ENCODE results near the gene RASL12. TPM values are rescaled to one million over a fixed set of nuclear protein-coding genes. Genes with fewer than 3 reads are reported as not detected.
"Not testable (repeated sequence)": the region's sequence is repeated elsewhere in the genome, so short reads cannot be mapped to it uniquely, and the experiment has no call there.

The RASL12 gene
- total RNA-seq, 2 donors from 2014 or later: not detected

DNA sequence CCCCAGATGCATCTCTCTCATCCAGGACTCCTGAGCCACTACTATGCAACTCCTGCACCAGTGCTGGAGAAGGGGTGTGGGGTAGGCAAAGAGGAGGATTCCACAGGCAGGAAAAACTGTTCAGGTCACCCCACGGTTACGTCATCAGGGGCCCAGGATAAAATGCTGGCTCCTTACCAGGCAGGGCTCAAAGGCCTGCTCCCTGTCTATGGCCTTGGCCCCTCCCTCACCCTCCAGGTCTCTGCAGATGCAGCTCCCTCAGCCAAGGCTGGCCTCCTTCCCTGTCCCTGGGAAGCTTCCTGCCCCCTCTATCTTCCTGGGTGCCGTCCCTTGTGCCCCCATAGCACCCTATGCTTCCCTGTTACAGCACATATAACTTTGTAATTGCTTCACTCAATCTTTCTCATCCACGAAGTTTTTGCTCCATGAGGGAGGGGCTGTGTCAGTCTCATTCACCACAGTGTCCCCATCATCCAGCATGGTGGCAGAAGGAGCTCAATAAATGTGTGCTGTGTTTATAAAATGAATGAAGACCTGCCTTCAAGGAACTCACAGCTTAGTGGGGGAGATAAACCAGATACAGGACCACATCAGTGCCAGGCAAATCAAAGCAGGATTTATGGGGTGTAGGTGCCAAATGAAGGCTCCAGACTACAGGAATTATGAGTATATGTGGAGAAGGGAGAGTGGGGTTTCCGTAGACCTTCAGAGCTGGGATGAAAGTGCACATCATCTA, 27.4 kb upstream of the RASL12 start:
- no peaks in the 10 kb centered on the region for H3K36me3 Mint-ChIP-seq

DNA sequence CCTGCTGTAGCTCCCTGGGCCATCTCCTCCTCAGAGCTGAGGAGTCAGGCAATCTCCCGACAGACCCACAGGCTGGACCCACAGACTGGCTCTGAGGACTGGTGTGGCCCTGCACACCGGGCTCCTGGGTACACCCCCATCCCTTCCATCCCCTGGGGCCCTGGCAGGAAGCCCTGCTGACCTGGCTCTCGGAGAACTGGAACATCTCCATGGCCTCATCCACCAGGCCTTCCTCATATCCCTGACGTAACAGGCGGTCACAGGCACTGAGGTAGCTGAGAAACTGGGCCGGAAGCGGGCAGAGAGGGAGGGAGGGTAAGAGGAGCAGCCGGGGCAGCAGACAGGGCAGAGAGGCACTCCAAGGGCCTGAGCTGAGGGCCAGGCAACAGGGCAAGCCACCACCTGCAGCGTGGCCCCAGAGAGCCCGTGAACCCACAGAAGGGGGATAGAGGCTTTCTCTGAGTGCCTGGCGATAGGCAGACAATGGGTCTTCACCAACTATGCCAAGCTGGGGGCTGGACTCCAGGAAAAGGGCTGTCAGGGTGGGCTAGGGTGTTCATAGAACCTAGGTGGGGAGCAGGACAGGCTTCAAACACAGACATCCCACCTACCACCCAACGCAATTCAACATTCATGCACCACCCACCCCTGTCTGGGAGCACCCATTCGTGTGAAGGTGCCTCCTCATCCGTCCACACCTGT, 26.7 kb upstream of the RASL12 start:
- H3K27ac Mint-ChIP-seq: peak overlapping the region in 1 of 2 donors; percentile 60
- DNase-seq (ENCODE audit: low spot score in 2 of 2) (no peak), ATAC-seq (no peak)
- H3K36me3 Mint-ChIP-seq: no peaks in the 10 kb centered on the region
- H3K9me3 Mint-ChIP-seq: no peaks in the 10 kb centered on the region

More for the DNA sequence above, 27.4 kb upstream of the RASL12 start:
- ATAC-seq (no peak), DNase-seq (ENCODE audit: low spot score in 2 of 2) (no peak)
- Mint-ChIP-seq H3K9me3 (no peaks in the 10 kb centered on the region), H3K27ac (peak overlapping the region in 1 of 2 donors; percentile 48)

DNA sequence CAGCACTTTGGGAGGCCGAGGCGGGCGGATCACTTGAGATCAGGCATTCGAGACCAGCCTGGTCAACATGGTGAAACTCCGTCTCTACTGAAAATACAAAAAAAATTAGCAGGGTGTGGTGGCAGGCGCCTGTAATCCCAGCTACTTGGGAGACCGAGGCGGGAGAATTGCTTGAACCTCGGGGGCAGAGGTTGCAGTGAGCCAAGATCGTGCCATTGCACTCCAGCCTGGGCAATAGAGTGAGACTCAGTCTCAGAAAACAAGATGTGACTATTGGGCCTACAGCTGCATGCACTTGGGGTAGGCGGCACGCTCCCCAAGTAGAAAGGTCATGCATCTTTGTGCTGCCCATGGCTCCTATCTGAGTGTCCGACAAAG, 26.0 kb upstream of the RASL12 start:
- ATAC-seq; DNase-seq (ENCODE audit: low spot score in 2 of 2); H3K36me3 Mint-ChIP-seq; H3K9me3 Mint-ChIP-seq: not testable (repeated sequence)
- H3K27ac Mint-ChIP-seq: peak overlapping the region; percentile 18 to 81

DNA sequence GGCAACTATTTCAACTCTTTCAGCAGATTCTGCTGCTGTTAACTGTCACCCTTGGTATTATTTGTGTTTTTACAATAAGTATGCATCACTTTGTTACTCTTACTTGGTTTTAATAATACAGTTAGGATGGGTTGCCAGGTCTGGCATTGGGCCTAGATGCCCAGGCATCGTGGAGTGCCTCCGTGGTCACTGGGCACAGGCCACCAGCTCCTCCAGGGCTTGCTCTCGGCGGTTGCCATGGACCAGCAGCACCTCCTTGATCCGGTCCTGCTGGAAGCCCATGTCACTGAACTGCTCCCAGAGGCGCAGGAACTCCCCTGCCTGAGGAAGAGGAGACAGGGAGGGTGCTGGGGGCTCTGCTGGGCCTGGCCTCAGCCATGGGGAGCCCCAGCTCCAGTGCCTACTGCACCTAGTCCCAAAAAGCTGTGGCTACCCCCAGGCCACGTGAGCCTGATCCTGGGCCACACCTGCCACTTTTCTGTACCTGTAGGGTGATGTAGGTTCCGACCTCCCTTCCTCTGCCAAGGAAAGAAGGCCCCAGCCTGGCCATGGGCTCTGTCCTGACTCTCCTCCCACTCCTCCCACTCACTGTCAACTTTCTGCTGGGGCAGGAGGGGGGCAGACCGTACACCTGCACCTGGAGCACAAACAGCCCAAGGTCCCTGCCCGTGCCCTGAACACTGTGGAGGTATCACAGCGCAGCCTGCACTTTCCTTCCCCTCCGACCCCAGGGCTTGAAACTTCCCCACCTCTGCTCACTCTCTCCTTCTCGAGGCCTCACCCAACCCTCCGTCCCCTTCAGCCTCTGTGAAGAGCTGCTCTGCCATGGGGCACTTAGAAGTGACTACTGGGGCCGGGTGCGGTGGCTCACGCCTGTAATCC, 25.4 kb upstream of the RASL12 start:
- H3K27ac Mint-ChIP-seq: peak overlapping the region; percentile 18 to 81
- H3K36me3 Mint-ChIP-seq: no peaks in the 10 kb centered on the region
- ATAC-seq (no peak), DNase-seq (ENCODE audit: low spot score in 2 of 2) (no peak)
- H3K9me3 Mint-ChIP-seq: no peaks in the 10 kb centered on the region

DNA sequence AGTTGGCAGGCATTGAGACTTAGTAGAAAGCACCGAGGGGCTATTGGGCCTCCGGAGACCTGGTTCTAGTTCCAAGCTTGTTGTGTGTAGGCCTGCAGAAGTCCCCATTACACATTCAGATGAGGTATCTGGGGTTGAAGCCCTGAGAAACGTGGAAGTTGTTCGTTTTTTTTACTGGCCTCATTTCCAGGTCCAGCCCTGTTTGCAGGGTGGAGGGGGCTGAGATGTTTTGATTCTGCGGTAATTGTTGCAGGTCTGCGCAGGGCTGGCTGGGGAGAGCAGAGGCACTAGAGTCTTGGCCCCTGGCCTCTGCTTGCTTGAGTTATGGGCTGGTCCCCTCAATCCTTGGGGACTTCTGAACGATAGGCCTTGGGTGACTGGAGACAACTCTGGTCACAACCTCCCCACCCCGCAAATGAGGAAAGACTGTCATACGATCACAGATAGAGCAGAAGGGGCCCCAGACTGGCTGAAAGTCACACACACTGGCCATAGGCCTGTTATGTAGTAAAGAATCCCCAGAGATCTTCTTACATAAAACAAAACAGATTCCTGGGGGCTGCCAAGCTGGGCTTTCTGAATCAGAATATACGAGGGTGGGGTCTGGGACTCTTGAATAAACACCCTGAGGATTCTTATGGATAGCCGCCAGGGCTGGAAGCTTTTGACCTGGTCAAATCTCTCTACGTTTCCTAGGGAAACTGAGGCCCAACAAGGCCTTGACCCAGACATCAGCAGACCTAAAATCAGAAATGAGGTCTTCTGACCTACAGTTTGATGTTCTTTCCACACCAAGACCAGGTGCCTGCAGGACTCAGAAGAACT, 24.4 kb upstream of the RASL12 start:
- Mint-ChIP-seq H3K36me3 (no peaks in the 10 kb centered on the region), H3K9me3 (no peaks in the 10 kb centered on the region)
- no peak for ATAC-seq

DNA sequence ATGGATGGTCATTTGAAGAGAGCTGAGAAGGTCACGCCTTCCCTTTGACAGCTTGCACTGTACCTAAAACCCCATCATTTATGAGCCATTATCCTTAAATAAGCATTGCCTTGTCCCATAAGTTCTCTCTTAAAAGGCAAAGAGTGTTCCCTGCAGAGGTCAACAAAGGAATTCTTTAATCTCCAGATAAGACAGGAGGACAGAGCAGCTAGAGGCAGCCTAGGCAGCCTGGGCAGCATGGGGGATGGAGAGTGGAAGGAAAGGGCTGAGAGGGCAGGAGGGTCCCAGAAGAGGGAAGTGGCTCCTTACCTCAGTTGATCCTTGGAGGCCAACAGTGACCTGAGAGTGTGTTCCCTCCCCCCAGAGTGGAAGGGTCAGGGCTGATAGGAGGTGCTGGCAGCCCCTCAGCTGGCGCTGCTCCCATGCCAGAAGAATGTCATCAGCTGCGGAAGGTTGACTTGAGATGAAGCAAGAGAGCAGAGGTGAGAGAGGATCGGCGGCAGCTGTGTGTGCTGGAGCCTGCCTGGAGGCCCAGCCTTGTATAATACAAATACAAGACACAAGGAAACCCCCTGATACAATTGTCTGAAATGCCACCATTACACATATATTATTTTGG, 21.5 kb upstream of the RASL12 start:
- H3K9me3 Mint-ChIP-seq: no peaks in the 10 kb centered on the region
- H3K27ac Mint-ChIP-seq: no peak overlapping the region
- DNase-seq (ENCODE audit: low spot score in 2 of 2) (no peak), ATAC-seq (no peak)
- H3K36me3 Mint-ChIP-seq: no peaks in the 10 kb centered on the region

More for the DNA sequence above, 24.4 kb upstream of the RASL12 start:
- H3K27ac Mint-ChIP-seq: no peak overlapping the region
- no peak for DNase-seq (ENCODE audit: low spot score in 2 of 2)

DNA sequence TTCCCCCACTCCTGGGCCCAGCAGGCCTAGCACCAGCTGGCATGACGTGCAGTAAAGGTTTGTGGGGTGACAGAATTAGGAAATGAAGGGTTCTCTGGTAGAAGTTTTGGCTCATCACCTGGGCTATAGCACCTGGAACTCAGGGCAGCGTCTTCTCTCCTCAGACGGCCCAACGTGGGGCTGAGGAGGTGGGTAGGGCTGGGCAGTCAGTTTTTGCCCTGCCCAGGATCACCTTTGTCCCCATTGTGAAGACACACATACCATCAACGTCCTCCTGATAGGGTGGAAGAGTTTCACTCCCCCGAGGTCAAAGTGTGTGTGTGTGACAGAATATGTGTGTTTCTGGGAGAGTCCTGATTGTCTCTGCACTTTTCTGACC, 20.8 kb upstream of the RASL12 start:
- H3K27ac Mint-ChIP-seq: no peak overlapping the region
- DNase-seq (ENCODE audit: low spot score in 2 of 2) (no peak), ATAC-seq (no peak)
- H3K36me3 Mint-ChIP-seq: no peaks in the 10 kb centered on the region
- H3K9me3 Mint-ChIP-seq: no peaks in the 10 kb centered on the region

DNA sequence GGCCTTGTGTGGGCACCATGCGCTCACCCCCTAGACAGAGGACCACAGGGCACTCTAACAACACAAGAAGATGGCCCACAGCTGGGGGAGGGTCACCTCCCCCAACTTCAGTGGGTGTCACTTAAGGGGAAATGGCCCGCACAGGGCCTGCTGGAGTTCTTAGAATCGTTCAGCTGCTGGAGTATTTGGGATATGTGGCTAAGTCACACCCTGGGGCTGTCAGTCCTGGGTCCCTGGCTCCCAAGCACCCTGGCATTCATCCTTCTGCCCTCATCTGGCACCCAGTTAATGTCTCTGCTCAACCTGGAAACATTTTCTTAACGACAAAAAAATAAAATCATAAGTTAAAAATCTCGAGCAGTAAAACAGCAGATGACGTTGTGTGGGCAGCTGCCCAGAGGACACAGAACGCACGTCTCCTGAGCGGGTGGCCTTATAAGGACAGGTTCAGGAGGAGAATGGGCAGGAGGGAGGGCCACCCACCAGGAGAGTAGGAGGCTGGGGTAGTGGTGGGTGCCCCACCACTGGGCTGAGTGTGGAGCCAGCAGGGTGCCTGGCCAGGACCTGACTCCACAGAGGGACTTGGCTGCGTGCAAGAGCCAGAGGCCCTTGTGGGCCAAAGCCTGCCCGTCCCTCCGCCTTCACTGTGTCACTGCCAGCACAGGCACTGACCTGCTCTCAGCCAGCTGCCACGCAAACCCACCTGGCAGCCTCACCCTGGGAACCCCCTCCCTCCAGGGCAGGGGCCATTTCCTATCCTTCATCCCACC, 20.3 kb upstream of the RASL12 start:
- DNase-seq (ENCODE audit: low spot score in 2 of 2): no peak
- no peak overlapping the region for H3K27ac Mint-ChIP-seq
- no peaks in the 10 kb centered on the region for H3K36me3 Mint-ChIP-seq
- H3K9me3 Mint-ChIP-seq: no peaks in the 10 kb centered on the region
- ATAC-seq: no peak

DNA sequence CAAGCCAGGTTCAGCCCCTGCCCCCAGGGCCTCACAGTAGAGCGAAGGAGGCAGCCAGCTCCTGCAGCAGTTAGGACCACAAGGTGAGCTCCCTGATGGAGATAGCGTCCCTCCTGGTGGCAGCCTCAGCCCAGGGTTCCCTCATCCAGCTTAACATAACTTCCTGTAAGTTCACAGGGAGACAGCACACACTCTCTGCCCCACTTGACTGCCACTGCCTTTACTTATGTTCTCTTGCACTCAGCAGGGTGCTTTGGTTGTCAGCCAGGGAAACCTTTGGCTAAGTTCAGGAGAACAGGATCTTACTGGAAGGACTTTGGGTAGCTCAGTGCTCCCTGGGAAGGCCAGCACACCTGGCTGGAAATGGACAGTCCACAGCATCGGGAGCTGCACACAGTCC, 19.6 kb upstream of the RASL12 start:
- Mint-ChIP-seq H3K9me3 (no peaks in the 10 kb centered on the region), H3K27ac (peak overlapping the region; percentile 5 to 25), H3K36me3 (no peaks in the 10 kb centered on the region)
- DNase-seq (ENCODE audit: low spot score in 2 of 2): no peak
- ATAC-seq: no peak

DNA sequence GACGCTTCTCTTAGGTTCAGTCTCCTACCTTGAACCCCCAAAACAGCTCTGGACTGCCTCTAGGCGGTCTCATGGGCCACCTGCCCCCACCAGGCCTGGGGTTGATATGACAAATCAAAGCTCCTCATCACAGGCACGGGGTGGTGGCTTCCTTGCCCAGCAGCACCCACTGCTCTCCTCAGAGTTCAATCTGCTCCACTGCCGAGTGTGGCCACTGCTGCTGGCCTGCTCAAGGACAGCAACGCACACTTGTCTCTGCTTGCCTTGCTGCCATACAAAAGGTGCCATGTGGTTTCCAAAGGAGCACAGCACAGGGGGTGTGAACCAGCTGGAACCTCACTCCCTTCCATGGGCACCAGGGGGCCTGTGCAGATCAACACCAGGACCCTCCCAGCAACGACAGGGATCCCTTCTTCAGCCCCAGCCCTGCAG, 18.9 kb upstream of the RASL12 start:
- Mint-ChIP-seq H3K27ac (peak overlapping the region in 1 of 2 donors; percentile 6), H3K36me3 (no peaks in the 10 kb centered on the region), H3K9me3 (no peaks in the 10 kb centered on the region)
- DNase-seq (ENCODE audit: low spot score in 2 of 2) (no peak), ATAC-seq (peak in 1 of 2 donors; percentile 33)

DNA sequence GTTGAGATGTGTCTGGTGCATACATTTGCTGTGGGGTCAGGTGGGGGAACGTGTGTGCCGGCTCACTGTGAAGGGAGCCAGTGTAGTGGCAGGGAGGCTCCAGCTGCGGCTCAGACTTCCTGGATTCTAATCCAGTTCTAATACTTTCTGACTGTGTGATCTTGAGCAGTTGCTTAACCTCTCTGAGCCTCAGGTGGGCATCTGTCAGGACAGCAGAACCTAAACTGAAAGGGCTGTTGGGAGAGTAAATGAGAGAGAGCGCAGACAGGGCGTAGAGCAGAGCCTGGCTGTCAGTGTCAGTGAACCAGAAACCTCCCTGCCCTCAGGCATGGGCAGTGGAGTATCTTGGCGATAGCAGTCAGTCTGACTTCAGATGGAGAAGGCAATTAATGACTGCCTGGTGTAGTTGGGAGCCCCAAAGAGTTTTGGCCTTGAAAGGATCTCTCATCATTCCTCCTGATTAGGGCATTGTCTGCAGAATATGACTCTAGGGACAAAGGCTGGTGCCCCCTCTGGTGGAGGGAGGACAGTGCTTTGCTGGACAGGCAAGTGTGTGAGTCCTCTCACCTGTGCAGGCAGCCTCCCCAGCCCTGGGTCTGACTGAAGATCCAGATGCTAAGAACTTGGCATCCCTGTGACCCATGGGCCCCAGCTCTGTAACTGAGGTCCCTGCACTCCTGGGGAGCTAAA, 18.3 kb upstream of the RASL12 start:
- DNase-seq (ENCODE audit: low spot score in 2 of 2): no peak
- peak; percentile 30 to 39 for ATAC-seq
- Mint-ChIP-seq H3K9me3 (no peaks in the 10 kb centered on the region), H3K27ac (peak overlapping the region in 1 of 2 donors; percentile 8), H3K36me3 (no peaks in the 10 kb centered on the region)

DNA sequence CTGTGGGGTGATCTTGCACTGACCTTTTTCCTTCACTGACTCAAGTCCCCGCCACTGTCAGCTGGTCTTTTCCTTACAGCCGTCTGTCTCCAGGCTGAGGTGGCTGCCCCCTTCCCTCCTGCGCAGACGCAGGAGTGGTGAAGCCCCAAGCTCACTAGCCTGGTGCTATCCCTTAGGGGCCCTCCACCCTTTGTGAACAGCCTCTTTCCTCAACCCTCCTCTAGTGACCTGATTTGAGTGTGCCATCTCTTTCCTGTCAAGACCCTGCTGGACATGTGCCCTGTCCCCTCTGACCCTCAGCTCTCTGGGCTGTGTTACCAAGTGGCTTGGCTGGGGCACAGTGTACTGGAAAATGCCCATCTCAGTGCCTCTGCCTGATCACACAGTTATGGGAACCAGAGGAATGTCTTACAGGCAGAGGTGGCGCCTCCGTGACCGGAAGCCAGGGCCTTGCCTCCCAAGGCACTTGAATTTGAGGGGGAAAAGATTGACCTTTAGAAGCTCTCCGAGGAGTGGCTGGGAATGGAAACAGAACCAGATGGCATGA, 17.5 kb upstream of the RASL12 start:
- Mint-ChIP-seq H3K9me3 (no peaks in the 10 kb centered on the region), H3K27ac (peak overlapping the region in 1 of 2 donors; percentile 44), H3K36me3 (no peaks in the 10 kb centered on the region)
- no peak for DNase-seq (ENCODE audit: low spot score in 2 of 2)
- ATAC-seq: no peak

DNA sequence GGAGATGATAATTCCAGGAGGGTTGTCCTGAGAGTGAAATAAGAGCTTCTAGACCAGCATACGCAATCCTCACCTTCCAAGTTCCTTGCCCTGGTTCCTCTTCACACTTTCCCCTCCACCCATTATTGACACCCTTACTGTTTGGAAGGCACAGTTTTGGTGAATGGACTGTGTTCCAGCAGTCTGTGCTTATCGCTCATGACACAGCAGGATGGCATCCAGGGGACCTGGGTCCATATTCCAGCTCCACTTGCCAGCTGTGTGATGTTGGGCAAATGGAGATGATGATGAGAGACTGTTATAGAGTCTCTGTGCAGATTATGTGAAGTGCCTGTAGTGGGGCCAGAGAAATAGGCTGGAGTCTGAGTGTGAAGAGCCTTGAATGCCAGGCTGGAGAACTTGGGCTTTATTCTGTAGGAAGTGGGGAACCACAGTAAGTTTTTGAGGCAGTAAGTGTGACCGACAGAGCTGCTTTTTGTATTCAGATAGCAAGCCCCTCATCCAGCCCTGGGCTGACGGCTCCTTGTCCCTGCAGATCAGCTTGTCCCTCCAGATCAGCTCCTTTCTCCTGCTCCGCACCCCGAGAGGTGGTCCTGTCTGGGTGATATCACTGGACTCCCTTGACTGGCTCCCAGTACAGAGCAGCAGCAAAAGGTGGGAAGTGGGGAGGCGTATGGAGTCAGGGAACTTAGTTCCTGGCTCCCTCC, 16.9 kb upstream of the RASL12 start:
- DNase-seq (ENCODE audit: low spot score in 2 of 2) (no peak), ATAC-seq (no peak)
- Mint-ChIP-seq H3K27ac (peak overlapping the region in 1 of 2 donors; percentile 2), H3K36me3 (no peaks in the 10 kb centered on the region), H3K9me3 (no peaks in the 10 kb centered on the region)

DNA sequence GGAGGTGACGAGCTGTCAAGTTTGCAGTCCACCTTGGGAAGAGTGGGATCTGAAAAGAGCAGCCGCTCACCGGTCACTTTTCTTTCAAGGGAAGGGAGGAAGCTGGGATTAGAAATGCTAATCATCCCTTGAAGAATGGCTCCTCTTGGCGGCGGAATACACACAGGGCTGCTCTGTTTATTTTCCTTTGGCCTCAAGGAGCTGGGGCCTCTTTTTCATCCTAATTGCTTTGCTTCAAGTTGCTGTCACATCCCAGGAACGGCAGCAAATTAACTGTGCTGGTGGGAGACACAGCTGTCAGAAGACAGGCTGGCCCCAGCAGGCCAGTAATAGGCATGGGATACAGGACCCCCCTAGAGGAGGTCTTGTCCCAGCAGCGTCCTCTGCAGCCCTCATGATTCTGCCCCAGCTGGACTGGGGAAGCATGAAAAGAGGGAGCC, 15.5 kb upstream of the RASL12 start:
- no peak for DNase-seq (ENCODE audit: low spot score in 2 of 2)
- peak overlapping the region in 1 of 2 donors; percentile 31 for H3K27ac Mint-ChIP-seq
- H3K9me3 Mint-ChIP-seq: no peaks in the 10 kb centered on the region
- H3K36me3 Mint-ChIP-seq: no peaks in the 10 kb centered on the region
- no peak for ATAC-seq
